ENCODE measurements around the gene COQ8B. TPM values are rescaled to one million over a fixed set of nuclear protein-coding genes. Genes with fewer than 3 reads are reported as not detected.

The COQ8B gene
- total RNA-seq, 1 donor from 2014 or later = 24.0 TPM

- no peak overlapping the region for H3K4me3 ChIP-seq
- peaks cover 88% of the 10 kb centered on the region for H3K36me3 ChIP-seq
- H3K27ac ChIP-seq (replicated peaks) = peak overlapping the region; percentile 66
- TF ChIP-seq, protein P1, sequence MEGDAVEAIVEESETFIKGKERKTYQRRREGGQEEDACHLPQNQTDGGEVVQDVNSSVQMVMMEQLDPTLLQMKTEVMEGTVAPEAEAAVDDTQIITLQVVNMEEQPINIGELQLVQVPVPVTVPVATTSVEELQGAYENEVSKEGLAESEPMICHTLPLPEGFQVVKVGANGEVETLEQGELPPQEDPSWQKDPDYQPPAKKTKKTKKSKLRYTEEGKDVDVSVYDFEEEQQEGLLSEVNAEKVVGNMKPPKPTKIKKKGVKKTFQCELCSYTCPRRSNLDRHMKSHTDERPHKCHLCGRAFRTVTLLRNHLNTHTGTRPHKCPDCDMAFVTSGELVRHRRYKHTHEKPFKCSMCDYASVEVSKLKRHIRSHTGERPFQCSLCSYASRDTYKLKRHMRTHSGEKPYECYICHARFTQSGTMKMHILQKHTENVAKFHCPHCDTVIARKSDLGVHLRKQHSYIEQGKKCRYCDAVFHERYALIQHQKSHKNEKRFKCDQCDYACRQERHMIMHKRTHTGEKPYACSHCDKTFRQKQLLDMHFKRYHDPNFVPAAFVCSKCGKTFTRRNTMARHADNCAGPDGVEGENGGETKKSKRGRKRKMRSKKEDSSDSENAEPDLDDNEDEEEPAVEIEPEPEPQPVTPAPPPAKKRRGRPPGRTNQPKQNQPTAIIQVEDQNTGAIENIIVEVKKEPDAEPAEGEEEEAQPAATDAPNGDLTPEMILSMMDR (IDR thresholded peaks at IDR 0.05; ENCODE audit: borderline replicate concordance) = no peak
- H3K27me3 ChIP-seq (ENCODE audit: low read depth) = no peaks in the 10 kb centered on the region
- peak; percentile 48 for DNase-seq
- H3K9me3 ChIP-seq (replicated peaks) = peaks cover 4% of the 10 kb centered on the region
- H3K4me1 ChIP-seq = peaks cover 18% of the 10 kb centered on the region
- intact Hi-C loops (cut with micrococcal nuclease) = no loop called here
Measured at GRCh38 chr19:40671404-40671803, 45.3 kb downstream of the COQ8B start.

- H3K27me3 ChIP-seq (ENCODE audit: low read depth) = no peaks in the 10 kb centered on the region
- intact Hi-C loops (cut with micrococcal nuclease) = loop anchor here (10.0 kb wide), 1 partner anchor 146 kb away; no protein-coding TSS in a partner anchor
- no peak overlapping the region for H3K27ac ChIP-seq (replicated peaks)
- H3K9me3 ChIP-seq (replicated peaks) = peaks cover 4% of the 10 kb centered on the region
- no peak overlapping the region for H3K4me3 ChIP-seq
- no peak for DNase-seq
- peaks cover 17% of the 10 kb centered on the region for H3K4me1 ChIP-seq
- H3K36me3 ChIP-seq = peaks cover 66% of the 10 kb centered on the region
- TF ChIP-seq, protein P1 (IDR thresholded peaks at IDR 0.05; ENCODE audit: borderline replicate concordance) = no peak
Measured at GRCh38 chr19:40668991-40669614, 47.6 kb downstream of the COQ8B start.

- Histone ChIP-seq H3K27me3 (ENCODE audit: low read depth) (no peaks in the 10 kb centered on the region), H3K36me3 (peaks cover 53% of the 10 kb centered on the region), H3K4me3 (no peak overlapping the region), H3K27ac (replicated peaks) (no peak overlapping the region), H3K9me3 (replicated peaks) (peaks cover 4% of the 10 kb centered on the region), H3K4me1 (peaks cover 30% of the 10 kb centered on the region)
- TF ChIP-seq, protein P1 (IDR thresholded peaks at IDR 0.05; ENCODE audit: borderline replicate concordance) = no peak
- DNase-seq = peak; percentile 13
- intact Hi-C loops (cut with micrococcal nuclease) = loop anchor here (10.0 kb wide), 1 partner anchor 147 kb away; no protein-coding TSS in a partner anchor
Measured at GRCh38 chr19:40667602-40668001, 49.1 kb downstream of the COQ8B start.

DNA sequence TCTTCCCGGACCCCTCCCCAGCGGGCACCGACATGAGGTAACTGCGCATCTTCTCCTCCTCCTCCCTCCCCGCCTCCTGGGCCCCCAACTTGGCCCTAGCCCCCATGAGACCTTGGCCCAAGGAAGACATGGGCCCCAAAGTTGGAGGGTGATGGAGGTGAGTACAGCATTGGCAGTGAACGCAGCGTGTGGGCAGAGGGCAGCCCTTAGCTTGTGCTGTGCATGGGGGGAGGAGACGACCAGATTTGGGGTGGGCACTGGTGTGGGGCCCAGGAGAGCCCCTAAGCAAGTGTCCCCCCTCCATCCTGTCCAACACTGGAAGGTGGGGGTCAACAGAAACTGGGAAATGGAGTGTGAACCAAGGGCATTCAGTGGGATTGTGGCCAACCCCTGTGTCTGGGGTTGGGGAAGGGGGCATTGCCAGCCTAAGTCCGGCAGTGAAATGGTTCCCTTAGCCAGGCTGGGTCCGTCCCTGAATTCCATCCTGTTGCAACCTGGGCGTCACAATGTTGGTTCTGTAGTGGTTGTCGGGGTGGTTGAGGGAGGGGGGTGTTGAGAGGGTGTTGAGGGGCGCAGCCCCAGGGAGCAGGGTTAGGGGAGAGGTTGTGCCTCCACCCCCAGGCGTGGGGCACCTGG, 49.8 kb downstream of the COQ8B start:
- peak; percentile 11 for DNase-seq
- H3K27me3 ChIP-seq (ENCODE audit: low read depth) = no peaks in the 10 kb centered on the region
- H3K4me1 ChIP-seq = peaks cover 32% of the 10 kb centered on the region
- H3K27ac ChIP-seq (replicated peaks) = no peak overlapping the region
- no peak overlapping the region for H3K4me3 ChIP-seq
- peaks cover 4% of the 10 kb centered on the region for H3K9me3 ChIP-seq (replicated peaks)
- TF ChIP-seq, protein P1 (IDR thresholded peaks at IDR 0.05; ENCODE audit: borderline replicate concordance) = no peak
- H3K36me3 ChIP-seq = peaks cover 46% of the 10 kb centered on the region
- intact Hi-C loops (cut with micrococcal nuclease) = loop anchor here (10.0 kb wide), 1 partner anchor 148 kb away; no protein-coding TSS in a partner anchor

DNA sequence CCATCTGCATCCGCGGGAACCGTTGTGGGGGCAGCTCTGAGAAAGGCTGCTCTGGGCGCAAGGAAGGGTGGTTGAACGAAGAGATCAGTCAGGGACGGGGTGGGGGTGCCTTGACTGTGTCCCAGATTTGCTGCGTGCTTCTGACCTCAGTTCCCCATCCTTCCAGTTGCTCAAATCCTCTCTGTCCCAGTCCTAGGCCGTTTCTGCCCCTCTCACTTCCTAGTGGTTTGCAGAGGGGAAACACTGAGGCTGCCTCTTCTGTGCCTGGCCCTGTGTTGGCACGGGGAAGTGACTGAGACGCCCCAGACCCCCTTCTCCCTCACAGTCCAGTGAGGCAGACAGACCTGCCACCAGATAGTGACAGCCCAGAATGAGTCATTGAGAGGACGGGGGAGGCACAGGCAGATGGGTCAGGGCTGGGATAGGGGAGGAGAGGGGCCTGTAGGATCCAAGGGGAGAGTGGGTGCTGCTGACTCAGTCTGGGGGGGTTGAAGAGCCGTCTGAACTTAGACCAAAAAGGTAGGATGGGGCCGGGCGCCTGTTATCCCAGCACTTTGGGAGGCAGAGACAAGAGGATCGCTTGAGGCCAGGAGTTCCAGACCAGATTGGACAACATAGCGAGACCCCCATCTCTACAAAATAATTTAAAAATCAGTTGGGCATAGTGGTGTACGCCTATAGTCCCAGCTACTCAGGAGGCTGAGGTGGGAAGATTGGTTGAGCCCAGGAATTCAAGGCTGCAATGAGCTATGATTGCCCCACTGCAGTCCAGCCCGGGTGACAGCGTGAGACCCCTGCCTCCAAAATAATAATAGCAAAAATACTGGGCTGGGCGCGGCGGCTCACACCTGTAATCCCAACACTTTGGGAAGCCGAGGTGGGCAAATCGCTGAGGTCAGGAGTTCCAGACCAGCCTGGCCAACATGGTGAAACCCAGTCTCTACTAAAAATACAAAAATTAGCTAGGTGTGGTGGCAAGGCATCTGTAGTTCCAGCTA, 52.7 kb downstream of the COQ8B start:
- no peaks in the 10 kb centered on the region for H3K9me3 ChIP-seq (replicated peaks)
- TF ChIP-seq, protein P1 (IDR thresholded peaks at IDR 0.05; ENCODE audit: borderline replicate concordance) = no peak
- peak overlapping the region; percentile 97 for H3K27ac ChIP-seq (replicated peaks)
- intact Hi-C loops (cut with micrococcal nuclease) = loop anchor here (10.0 kb wide), 1 partner anchor 151 kb away; no protein-coding TSS in a partner anchor
- H3K4me1 ChIP-seq = peaks cover 21% of the 10 kb centered on the region
- H3K27me3 ChIP-seq (ENCODE audit: low read depth) = no peaks in the 10 kb centered on the region
- peaks cover 17% of the 10 kb centered on the region for H3K36me3 ChIP-seq
- peak overlapping the region; percentile 81 for H3K4me3 ChIP-seq
- DNase-seq = peak; percentile 17
